HG03469 (cell line): ENCODE results near the gene DDI1.
"Not testable (repeated sequence)": the region's sequence is repeated elsewhere in the genome, so short reads cannot be mapped to it uniquely, and the experiment has no call there.

Experiments used
- ATAC-seq: cut with Tn5 transposase; IDR thresholded peaks from one replicate; pipeline ENCODE4 v1.9.1; 2021; ENCODE audit warnings: mild to moderate bottlenecking, moderate library complexity, moderate number of reproducible peaks; ENCODE audit not compliant: unreplicated experiment

Gene DDI1

DNA sequence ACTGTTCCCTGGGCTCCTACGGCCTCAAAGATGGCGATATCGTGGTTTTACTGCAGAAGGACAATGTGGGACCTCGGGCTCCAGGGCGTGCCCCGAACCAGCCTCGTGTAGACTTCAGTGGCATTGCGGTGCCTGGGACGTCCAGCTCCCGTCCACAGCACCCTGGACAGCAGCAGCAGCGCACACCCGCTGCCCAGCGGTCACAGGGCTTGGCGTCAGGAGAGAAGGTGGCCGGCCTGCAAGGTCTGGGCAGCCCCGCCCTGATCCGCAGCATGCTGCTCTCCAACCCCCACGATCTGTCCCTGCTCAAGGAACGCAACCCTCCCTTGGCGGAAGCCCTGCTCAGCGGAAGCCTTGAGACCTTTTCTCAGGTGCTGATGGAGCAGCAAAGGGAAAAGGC is 555 bp downstream of the DDI1 start:
- no peak for ATAC-seq

DNA sequence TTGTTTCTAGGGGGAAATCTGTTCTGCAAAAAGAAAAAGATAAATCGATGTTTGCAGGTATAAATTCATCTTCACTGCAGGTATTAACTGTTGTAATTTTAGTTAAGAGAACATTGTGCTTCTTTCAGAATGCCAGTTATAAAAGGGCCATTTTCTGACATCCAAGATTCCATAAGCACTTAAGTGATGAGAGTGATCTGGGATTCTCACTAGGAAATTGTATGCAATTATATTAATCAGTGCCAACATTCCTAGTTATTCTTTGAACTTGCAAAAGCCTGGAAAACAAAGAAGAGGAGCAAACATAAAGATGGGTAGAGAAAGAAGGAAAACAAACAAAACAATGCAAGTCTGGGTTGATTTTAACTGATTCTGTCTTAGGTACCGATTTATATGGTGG is 5.4 kb downstream of the DDI1 start:
- no peak for ATAC-seq

DNA sequence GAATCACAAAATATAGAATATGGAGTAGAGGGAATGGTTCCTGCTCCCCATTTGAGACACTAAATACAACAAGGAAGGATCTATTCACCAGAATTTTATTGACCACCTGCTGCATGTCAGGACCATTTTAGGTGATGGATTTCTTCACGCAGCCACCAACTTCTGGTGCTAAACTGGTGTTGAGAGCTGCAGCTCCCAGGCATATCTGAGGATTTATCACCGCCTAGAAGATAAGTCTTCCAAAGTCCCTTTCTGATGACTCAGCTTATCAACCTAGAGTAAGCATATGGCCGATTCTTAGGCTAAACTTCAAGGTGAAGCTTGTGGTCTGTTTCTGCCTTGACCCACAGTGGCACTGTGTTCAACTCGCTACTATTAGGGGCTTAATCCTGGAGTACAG is 6.7 kb downstream of the DDI1 start:
- no peak for ATAC-seq

DNA sequence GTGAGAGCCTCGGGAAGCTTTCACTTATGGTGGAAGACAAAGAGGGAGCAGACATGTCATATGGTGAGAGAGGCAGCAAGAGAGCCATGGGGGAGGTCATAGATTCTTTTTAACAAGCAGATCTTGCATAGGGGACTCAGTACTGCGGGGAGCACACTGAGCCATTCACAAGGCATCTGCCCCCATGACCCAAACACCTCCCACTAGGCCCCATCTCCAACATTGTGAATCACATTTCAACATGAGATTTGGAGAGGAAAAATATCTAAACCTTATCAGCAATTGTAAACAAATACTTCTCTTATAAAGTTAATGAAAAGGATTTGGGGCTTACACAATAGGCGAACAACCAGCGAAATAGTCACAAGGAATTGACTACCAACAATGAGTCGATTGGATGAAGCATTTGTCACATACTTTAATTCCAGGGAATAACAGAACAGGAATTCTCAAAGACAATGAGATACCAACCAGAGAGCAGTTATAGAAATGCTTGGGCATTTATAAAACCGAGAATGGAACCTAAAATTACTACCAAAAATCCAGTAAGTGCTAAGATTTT is 7.3 kb downstream of the DDI1 start:
- ATAC-seq = no peak

DNA sequence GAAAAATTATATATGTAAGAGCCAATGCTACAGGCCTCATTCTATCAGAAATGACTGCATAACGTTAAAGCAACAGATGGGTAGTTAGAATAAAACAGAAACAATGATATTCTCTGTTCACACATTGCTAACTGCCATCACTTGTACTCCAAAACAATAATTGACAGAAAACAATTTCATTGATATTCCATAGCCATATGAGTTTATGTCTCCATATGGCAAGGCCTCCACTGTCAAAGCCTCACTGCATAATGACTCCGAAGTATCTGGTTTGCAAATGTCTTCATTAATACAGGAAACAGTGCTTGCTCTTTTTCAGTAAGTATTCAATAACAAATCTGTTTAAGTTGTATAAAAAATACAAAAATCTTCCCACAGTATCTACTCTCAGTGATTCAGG is 9.9 kb downstream of the DDI1 start:
- no peak for ATAC-seq

DNA sequence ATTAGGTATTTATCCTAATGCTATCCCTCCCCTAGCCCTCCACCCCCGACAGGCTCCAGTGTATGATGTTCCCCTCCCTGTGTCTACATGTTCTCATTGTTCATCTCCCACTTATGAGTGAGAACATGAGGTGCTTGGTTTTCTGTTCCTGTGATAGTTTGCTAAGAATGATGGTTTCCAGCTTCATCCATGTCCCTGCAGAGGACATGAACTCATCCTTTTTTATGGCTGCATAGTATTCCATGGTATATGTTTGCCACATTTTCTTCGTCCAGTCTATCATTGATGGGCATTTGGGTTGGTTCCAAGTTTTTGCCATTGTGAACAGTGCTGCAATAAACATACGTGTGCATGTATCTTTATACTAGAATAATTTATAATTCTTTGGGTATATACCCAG is 10.4 kb downstream of the DDI1 start:
- ATAC-seq = not testable (repeated sequence)

DNA sequence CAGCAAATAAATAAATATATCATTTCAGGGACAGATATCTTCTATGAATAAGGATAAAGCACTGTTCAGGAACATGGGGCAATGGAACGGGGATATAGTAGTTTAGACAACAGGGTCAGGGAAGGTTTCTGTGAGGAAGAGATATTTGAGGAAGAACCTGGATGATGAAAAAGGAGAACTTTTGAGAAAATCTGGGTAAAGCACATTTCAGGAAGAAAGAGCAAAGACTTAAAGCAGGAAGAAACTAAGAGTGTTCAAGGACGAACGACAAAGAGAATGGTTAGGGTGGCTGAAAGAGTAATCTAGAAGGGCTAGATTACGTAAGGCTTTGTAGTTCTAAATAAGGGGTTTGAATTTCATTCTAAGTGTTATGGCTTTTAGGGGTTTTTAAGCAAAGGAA is 12.7 kb downstream of the DDI1 start:
- no peak for ATAC-seq

DNA sequence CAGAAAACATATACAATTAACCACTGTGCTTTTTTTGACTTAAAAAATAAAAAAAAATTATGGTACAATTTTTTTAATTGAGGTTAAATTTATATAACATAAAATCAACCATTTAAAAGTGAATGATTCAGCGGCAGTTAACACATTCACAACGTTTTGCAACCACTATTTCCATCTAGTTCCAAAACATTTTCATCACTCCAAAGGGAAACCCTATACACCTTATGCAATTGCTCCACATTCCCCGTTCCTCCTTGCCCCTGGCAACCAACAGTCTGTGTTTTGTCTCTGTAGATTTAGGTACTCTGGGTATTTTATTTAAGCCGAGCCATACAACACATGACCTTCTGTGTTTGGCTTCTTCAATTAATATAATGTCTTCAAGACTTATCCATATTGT is 15.3 kb downstream of the DDI1 start:
- no peak for ATAC-seq

DNA sequence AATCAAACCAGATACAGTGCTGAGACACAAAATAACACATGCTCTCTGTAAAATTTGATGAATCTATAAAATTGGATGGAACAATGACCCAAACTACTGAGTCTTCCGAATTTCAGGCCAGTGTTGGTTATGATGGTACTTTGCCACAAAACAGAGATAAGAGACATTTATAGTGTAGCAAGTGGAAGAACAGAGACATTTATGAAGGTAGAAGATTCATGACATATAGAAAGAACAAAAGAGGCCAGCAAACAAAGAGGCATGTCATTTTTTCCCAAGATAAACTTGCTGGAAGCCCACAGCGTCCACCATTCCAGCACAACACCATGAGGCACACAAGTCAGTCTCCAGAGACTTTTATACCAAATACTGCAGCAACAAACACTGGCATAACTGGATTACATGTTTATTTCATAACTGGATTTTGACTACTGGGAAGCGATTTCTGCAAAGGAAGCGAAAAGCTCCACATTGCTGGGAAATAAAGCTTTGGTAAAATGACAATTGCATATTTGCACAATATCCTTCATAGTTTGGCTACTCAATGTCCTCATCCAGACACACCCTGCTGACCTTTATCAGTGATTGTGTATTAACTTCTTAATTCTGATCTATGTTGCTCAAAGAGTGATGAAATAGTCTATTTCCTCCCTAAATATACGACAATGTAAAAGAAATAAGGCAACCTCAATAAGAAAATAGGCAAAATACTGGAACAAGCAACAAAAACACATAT is 17.5 kb downstream of the DDI1 start:
- no peak for ATAC-seq

DNA sequence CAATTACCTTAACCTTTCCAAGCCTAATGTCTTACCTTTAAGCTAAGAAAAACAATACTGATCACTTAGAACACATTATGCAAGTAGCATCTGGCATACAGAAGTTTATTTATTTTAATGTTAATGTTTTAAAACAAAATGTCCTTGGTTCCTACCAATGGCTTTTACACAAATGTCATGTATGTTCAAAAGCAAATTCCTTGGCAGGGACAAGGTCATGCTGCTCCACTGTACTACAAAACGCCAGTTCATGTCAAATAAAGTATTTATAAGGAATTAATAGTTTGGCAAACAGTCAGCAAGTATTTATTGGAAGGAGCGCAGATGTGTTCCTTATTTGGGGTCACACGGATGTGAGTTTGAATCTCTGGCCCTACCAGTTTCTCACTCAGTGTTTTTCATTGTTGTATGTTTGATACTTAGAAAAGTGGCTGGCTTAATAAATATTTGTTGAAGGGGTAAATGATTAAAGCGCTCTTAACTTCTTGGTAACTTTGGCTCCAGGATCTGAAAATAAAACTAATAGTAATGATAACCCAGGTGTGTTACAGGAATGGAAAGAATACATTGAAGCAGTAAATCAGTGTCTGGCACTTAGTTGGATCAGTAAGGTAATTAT is 18.6 kb downstream of the DDI1 start:
- ATAC-seq = no peak

DNA sequence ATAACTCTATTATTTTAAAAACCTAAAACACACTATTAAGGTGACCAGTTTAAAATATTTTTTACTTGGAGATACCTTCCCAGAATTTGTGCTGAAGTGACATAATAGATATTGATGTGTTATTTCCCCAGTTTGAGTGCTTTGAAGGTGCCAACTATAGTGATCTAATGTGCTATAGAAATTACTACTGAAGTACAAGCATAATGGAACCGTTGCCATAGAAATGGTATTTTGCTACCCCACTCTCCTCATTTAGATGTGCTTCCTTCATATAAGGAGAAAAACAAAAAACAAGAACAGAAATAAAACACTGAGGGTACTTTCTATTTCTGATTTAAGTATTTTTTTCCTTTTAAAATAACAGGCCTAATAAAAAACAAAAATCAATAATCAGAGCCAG is 19.2 kb downstream of the DDI1 start:
- ATAC-seq = no peak

DNA sequence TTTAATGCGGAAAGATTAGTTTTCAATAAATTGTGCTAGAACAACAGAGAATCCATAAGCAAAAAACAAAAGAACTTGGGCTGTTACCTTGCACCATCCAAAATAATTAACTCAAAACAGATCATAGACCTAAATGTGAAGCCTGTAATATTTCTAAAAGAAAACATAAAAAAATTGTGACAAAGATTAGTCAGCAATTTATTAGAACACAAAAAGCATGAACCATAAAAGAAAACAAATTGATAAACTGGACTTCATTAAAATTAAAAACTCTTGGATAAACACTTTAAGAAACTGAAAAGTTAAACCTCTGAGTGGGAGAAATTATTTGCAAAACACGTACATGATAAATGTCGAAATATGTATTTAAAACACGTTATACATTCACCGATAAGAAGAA is 21.5 kb downstream of the DDI1 start:
- no peak for ATAC-seq

DNA sequence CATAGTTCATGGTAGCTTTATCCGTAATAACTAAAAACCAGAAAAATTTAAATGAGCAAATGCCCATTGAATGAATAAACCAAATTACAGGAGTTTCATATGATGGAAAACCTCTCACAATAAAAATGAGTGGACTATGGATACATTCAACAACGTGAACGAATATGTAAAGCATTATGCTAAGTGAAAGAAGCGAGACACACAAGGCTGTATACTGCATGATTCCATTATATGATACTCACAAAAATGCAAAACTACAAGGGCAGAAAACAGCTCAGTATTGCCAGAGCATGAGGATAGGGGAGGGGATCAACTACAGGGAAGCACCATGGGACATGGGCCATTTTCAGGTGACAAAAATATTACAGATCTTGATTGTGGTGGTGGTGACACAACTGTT is 22.2 kb downstream of the DDI1 start:
- no peak for ATAC-seq

DNA sequence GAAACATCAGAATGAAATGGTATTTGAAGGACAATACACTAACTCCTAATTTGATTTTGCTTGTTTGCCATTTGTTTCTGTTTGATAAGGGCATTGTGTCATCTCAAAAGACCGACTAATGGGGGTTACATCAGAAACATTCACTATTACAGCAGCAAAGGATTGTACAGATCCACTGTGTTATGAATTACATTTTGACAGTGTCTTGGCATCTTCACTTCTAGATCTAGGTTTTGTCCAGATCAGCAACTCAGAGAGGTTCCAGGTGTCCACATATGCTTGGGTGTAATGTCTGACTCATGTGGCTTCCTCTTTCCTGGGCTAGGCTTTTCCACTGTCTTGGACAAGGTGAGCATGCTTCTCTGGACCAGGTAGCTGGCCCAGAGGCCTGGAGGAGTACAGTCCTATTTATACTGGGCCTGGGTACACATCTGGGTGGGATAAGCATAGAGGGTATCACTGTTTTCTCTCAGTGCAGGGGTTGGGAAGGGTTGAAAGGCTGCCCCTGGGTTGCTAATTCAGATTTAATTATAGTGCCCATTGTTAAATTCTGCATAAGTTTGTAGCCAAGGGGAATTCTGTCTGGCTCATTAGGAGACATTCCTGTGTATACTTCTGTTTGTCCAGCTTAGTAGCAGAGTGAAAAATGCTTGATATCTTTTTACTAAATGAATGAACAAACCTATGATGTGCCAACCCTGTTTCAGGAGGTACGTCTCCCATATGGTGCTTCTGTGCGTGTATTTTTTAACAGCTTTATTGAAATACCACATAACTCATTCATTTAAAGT is 23.8 kb downstream of the DDI1 start:
- ATAC-seq = no peak

DNA sequence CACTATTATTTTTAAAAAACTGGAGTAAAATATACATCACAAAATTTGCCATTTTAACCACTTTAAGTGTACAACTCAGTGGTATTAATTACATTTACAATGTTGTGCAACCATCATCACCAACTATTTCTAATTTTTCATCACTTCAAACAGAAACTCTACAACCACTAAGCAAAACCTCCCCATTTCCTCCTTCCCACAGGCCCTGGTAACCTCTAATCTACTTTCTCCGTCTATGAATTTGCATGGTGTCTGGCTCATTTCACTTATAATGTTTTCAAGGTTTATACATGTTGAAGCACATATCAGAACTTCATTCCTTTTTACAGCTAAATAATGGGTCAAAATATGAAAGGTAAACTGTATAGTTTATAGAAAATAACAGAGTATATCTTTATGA is 24.4 kb downstream of the DDI1 start:
- ATAC-seq = peak; percentile 79

DNA sequence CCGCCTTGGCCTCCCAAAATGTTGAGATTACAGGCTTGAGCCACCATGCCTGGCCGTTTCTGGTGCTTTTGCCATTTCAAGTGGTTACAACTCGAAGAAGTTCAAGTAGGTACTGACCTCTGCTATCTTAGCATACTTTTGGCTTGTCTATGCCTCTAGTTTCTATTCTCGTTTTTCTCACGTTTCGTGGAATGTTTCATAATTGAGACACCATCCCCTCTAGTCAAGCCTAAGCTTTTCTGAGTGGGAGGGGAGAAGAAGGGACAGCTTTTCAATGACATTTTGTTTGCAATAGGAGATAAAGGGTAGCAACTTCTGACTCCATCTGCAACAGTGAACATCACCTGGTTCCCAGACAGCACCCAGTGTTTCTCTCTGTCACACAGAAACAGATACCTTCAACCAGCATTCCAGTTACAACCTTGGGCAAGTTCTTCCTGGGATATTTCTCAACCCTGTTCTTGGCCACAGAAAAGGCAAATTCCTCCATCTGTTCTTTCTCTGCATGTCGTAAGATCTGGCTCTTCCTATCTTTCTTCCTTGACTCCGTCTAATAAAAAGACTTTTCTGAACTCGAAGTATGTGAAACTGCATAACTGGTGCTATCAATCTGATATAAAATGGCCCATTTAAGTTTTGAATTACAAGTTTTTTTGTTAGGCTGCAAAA is 25.5 kb downstream of the DDI1 start:
- no peak for ATAC-seq

DNA sequence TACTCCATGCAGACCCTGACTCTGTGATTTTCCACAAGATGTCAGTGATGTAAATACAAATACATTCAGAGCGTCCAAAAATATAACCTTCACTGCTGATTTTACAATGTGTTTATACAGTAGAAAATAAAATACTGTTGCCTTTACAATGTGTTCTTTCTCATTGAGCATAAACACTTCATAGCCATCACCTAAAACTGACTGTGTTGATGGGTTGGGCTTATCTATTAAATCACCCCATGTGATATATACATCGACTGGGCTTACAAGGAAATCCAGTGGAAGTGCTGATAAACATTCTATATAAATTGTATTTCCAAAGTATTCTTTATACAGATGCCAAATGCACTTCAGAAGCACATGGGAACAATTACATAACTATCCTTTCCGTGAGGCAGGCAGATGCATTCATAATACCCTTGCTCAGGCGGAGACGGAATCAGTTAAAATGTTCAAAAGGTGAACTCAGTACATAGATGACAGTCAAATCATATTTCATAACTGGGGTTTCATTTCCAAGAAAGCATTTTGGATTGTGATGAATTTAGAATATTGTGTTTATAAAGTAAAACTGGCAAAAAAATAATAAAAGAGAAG is 27.7 kb downstream of the DDI1 start:
- no peak for ATAC-seq

DNA sequence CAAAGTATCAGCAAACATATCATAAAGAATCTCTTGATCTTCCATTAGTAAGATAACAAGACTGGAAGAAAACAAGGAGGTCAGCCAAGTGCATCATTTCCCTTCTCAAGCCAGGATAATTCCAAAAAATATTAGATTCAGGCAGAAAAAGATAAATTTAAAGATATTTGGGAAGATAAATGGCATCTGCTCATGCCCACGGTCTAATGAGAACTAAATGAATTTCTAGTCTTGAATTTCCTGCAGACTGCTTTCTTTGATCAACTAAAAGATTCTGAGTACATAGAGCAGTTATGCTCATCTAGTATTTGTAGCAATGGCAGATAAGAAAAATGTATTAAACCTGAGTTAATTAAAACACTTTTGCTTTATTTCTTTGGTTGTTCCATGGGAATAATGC is 31.1 kb downstream of the DDI1 start:
- no peak for ATAC-seq

DNA sequence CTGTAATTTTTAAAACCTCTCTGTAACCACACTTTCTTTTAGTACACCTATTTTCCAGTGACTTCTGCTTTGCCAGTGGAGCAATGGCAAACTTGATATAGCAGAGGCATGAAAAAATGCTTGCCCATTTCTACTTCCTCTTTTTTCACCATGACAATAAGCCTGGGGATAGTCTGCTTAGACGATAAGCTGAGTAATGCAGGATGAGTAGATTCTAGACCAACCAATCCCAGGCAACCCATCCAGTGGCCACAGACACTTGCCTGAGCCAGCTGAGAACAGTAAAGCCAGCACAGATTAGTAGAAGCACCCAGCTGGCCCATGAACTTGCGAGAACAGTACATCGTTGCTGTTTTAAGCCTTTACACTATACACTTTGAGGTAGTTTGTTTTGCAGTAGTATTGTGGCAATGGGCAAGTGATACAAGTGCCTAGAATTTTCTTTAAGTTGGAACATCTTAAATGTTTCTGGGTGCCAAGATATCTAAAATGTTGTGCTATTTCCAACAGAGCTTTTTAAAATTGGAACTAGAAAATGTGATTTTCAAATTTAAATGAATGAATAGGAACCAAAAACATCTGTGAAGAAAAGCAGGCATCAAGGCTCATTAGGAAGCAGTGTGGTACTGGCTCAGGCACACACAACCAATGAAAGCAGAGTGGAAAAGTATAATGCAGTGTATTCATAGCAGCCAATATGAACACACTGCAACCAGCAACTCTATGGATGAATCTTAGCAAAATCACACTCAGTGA is 37.7 kb downstream of the DDI1 start:
- ATAC-seq = peak; percentile 95

DNA sequence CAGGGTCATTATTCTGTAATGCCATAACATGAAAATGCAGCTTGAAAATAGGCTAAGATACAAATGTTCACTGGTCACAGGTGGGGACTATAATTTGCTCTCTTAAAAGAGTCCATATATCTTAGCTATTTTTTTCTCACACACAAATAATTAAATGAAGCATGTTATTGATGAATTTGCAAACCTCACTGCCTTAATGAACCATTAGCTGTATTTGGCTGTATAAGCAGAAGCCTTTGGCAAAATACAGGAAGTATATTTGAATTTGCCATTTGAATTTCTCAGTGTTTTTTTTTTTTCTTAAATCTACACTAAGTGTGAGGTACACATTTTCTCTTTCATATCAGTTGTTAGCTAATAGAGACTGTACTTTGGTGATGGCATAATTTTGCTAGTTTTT is 38.7 kb downstream of the DDI1 start:
- no peak for ATAC-seq
